C4-2B (cell line): ENCODE results near the gene AUH.

Experiments
- CTCF ChIP-seq: fragments of 450-650 bp; conservative IDR thresholded peaks from 2 replicates; pipeline ENCODE4 v1.5.1; 2017; ENCODE audit warnings: mild to moderate bottlenecking
- ZFX ChIP-seq: fragments of 450-650 bp; IDR thresholded peaks from 2 replicates; pipeline ENCODE4 v1.6.1; 2017

- TF ChIP-seq CTCF (no peak), ZFX (no peak)
Measured at GRCh38 chr9:91178281-91179236, 183.2 kb downstream of the AUH start.
